ENCODE measurements around the gene BAZ1A. TPM values are rescaled to one million over a fixed set of nuclear protein-coding genes. Genes with fewer than 3 reads are reported as not detected.

The BAZ1A gene
- total RNA-seq, 1 experiment from 2014 or later, result 17.8 TPM

DNA sequence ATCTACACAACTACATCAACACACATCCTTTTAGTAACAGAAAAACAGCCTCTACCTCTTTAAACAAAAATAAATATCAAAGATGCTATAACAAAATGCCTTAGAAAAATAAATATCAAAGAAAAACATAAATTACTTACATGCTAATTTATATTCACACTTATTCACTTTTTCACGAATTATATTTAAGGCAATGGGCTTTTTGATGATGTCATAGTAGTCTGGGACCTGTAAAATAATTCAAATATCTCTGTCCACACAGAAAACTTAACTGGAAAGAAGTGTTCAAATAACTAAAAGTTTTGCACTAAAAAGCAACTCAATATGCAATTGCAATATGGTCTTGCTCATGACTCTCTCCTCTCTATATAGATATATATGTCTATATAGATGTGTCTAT is 120.5 kb downstream of the BAZ1A start:
- H3K4me3 Mint-ChIP-seq, result no peak overlapping the region
- Histone ChIP-seq H2AFZ (ENCODE audit: low read length) (no peak overlapping the region), H2AK5ac (ENCODE audit: insufficient read length, low read length) (no peak overlapping the region), H4K8ac (replicated peaks; ENCODE audit: insufficient read length, low read depth, low read length) (no peak overlapping the region), H3K18ac (ENCODE audit: insufficient read length, low read depth, low read length) (no peak overlapping the region), H3T11ph (ENCODE audit: low read length) (no peak overlapping the region), H3K4me2 (ENCODE audit: insufficient read depth, insufficient read length, low read length) (no peak overlapping the region), H3K27ac (ENCODE audit: insufficient read length, low read depth, low read length) (no peak overlapping the region), H4K91ac (ENCODE audit: insufficient read length, low read depth, low read length) (no peak overlapping the region), H2BK5ac (ENCODE audit: insufficient read length, low read length) (no peak overlapping the region), H4K20me1 (ENCODE audit: control insufficient read depth, insufficient read depth, insufficient read length) (no peaks in the 10 kb centered on the region), H3K4me1 (ENCODE audit: insufficient read depth, low read length) (no peaks in the 10 kb centered on the region), H2BK12ac (ENCODE audit: insufficient read length, low read depth, low read length) (no peak overlapping the region), H2BK120ac (ENCODE audit: low read depth, low read length, poor library complexity, severe bottlenecking) (no peak overlapping the region), H2BK20ac (ENCODE audit: low read depth, low read length, poor library complexity, severe bottlenecking) (no peak overlapping the region), H3K79me2 (ENCODE audit: insufficient read depth, low read length) (no peaks in the 10 kb centered on the region), H3K14ac (ENCODE audit: insufficient read depth, low read length) (no peak overlapping the region), H3K23me2 (ENCODE audit: insufficient read length, low read depth, low read length, poor library complexity, severe bottlenecking) (no peaks in the 10 kb centered on the region), H3K9me3 (ENCODE audit: control insufficient read depth, low read depth, low read length) (no peaks in the 10 kb centered on the region), H3K4ac (ENCODE audit: low read depth, low read length) (no peak overlapping the region), H4K5ac (ENCODE audit: insufficient read length, low read depth, low read length) (no peak overlapping the region), H3K9ac (ENCODE audit: extremely low read depth, insufficient read length, low read length) (no peak overlapping the region), H3K27me3 (ENCODE audit: insufficient read depth, low read length) (no peaks in the 10 kb centered on the region), H3K79me1 (ENCODE audit: insufficient read depth, low read depth, low read length, poor library complexity, severe bottlenecking) (no peaks in the 10 kb centered on the region), H3K23ac (ENCODE audit: insufficient read length, low read depth, low read length) (no peak overlapping the region), H3K56ac (ENCODE audit: insufficient read length, low read depth, low read length) (no peak overlapping the region), H2BK15ac (ENCODE audit: low read depth, low read length) (no peak overlapping the region)
- H3K9me3 Mint-ChIP-seq, result no peaks in the 10 kb centered on the region
- H3K36me3 Mint-ChIP-seq (ENCODE audit: insufficient read depth in 1 of 3, low read depth in 3 of 3), result peaks cover 0 to 31% (median 5%) of the 10 kb centered on the region in 3 experiments; a peak in 5 of 7 replicates
- WGBS (ENCODE audit: extremely low coverage, insufficient read length, low lambda C conversion rate), result no CpG with 5 or more reads among the region's 1 CpG
- TF ChIP-seq, protein P1, sequence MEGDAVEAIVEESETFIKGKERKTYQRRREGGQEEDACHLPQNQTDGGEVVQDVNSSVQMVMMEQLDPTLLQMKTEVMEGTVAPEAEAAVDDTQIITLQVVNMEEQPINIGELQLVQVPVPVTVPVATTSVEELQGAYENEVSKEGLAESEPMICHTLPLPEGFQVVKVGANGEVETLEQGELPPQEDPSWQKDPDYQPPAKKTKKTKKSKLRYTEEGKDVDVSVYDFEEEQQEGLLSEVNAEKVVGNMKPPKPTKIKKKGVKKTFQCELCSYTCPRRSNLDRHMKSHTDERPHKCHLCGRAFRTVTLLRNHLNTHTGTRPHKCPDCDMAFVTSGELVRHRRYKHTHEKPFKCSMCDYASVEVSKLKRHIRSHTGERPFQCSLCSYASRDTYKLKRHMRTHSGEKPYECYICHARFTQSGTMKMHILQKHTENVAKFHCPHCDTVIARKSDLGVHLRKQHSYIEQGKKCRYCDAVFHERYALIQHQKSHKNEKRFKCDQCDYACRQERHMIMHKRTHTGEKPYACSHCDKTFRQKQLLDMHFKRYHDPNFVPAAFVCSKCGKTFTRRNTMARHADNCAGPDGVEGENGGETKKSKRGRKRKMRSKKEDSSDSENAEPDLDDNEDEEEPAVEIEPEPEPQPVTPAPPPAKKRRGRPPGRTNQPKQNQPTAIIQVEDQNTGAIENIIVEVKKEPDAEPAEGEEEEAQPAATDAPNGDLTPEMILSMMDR (conservative IDR thresholded peaks at IDR 0.05), result no peak
- H3K27ac Mint-ChIP-seq, result no peak overlapping the region
- DNase-seq, result no peak
- no peaks in the 10 kb centered on the region for H3K27me3 Mint-ChIP-seq (ENCODE audit: low read depth)
- H3K4me1 Mint-ChIP-seq, result no peaks in the 10 kb centered on the region
